Stromal cell of bone marrow (primary cell): ENCODE results near the gene RBL1.

Experiments
- DNase-seq: peaks from one replicate; pipeline ENCODE4 v3.0.0-alpha.2; 2012; ENCODE audit warnings: low read depth

Gene RBL1

GRCh38 chr20:36950414-36951197, 145.2 kb downstream of the RBL1 start:
- DNase-seq: no peak
